Activated naive CD4-positive, alpha-beta T cell (primary cell): ENCODE results near the gene ZNF677.
"Not testable (repeated sequence)": the region's sequence is repeated elsewhere in the genome, so short reads cannot be mapped to it uniquely, and the experiment has no call there.

Source experiments
- DNase-seq, 4 experiments: peaks; one replicate each; lab custom pipeline; 2025; lab: John Stamatoyannopoulos, UW

The ZNF677 gene

GRCh38 chr19:53193535-53194222, 61.0 kb downstream of the ZNF677 start:
- DNase-seq, result no peak

- peak; percentile 35 to 59 (median 48) for DNase-seq
These were observed 61.7 kb downstream of the ZNF677 start, which contains the start of gene ZNF665 for GRCh38 chr19:53192771-53193534. ZNF665 (minus strand) TSS chr19:53193358; CDS start chr19:53182898, 10,460 bp downstream.

GRCh38 chr19:53190253-53190652, 64.4 kb downstream of the ZNF677 start:
- no peak for DNase-seq

- DNase-seq, result not testable (repeated sequence)
These were observed 64.9 kb downstream of the ZNF677 start for GRCh38 chr19:53189691-53190198.
